Activated CD8-positive, alpha-beta memory T cell treated with anti-CD3 and anti-CD28 coated beads, Interleukin-2, amount 10 ng/mL, durations not matched to agents 7 days and 5 days (primary cell): Measurements from ENCODE around the gene ADARB1. TPM values are rescaled to one million over a fixed set of nuclear protein-coding genes. Genes with fewer than 3 reads are reported as not detected.
A peak's percentile ranks its signal among the peaks of the same experiment; 100 is the strongest.

Experiments
- ATAC-seq: fragments of 150-1000 bp; cut with Tn5 transposase; one replicate; pipeline ENCODE4 v1.10.0; 2021; ENCODE audit warnings: moderate library complexity
- CTCF ChIA-PET: fragments of 350-600 bp; sonication (Branson Sonifier 250); formaldehyde crosslinking; loops from one replicate; lab custom pipeline; 2021; ENCODE audit warnings: antibody characterized with exemption; lab: Charles Lee
- DNase-seq: peaks from one replicate; pipeline ENCODE4 v3.0.0-alpha.2; 2020
- H3K27ac Mint-ChIP-seq: one replicate; pipeline ENCODE4 v1.8.0; 2021; ENCODE audit warnings: mild to moderate bottlenecking, mixed read lengths
- H3K27me3 Mint-ChIP-seq: one replicate; pipeline ENCODE4 v1.8.0; 2021; ENCODE audit warnings: mixed read lengths
- H3K36me3 Mint-ChIP-seq: one replicate; pipeline ENCODE4 v1.8.0; 2021; ENCODE audit warnings: mild to moderate bottlenecking, mixed read lengths
- H3K4me1 Mint-ChIP-seq: one replicate; pipeline ENCODE4 v1.8.0; 2021; ENCODE audit warnings: mixed read lengths
- H3K4me3 Mint-ChIP-seq: one replicate; pipeline ENCODE4 v1.8.0; 2021; ENCODE audit warnings: mild to moderate bottlenecking, moderate library complexity, mixed read lengths
- H3K9me3 Mint-ChIP-seq: one replicate; pipeline ENCODE4 v1.8.0; 2022; ENCODE audit warnings: low read depth, mixed read lengths
- total RNA-seq, 2 experiments: library from RNA; stranded (reverse); gene quantifications; one replicate each; pipeline ENCODE4 v1.2.3, GENCODE V29; 2021

The ADARB1 gene
- total RNA-seq, 2 experiments from 2014 or later, result 29.4 to 38.3 TPM

- no peak for ATAC-seq
Measured at GRCh38 chr21:45088116-45088515, 13.7 kb downstream of the ADARB1 start.

GRCh38 chr21:45088729-45089128 lies 14.3 kb downstream of the ADARB1 start:
- no peak overlapping the region for H3K27ac Mint-ChIP-seq
- no peaks in the 10 kb centered on the region for H3K9me3 Mint-ChIP-seq
- no peak for DNase-seq
- peaks cover 63% of the 10 kb centered on the region for H3K4me1 Mint-ChIP-seq
- CTCF ChIA-PET, result interaction anchor here (1.2 to 1.5 kb wide), 3 partner anchors 10 to 40 kb away, joined by 3 to 5 read pairs (median 4); no protein-coding TSS in a partner anchor
- no peak for ATAC-seq
- H3K36me3 Mint-ChIP-seq, result peaks cover 10% of the 10 kb centered on the region
- no peak overlapping the region for H3K4me3 Mint-ChIP-seq
- H3K27me3 Mint-ChIP-seq, result no peaks in the 10 kb centered on the region

More at GRCh38 chr21:45088116-45088515, 13.7 kb downstream of the ADARB1 start:
- Mint-ChIP-seq H3K4me1 (peaks cover 69% of the 10 kb centered on the region), H3K4me3 (peak overlapping the region; percentile 34), H3K36me3 (peaks cover 10% of the 10 kb centered on the region), H3K27ac (peak overlapping the region; percentile 73), H3K27me3 (no peaks in the 10 kb centered on the region), H3K9me3 (no peaks in the 10 kb centered on the region)
- DNase-seq, result no peak
- CTCF ChIA-PET, result interaction anchor here (1.3 kb wide), 1 partner anchor 15 kb away, joined by 3 read pairs; no protein-coding TSS in a partner anchor

- ATAC-seq, result no peak
- CTCF ChIA-PET, result interaction anchor here (1.3 to 1.8 kb wide), 3 partner anchors 11 to 51 kb away, joined by 3 to 6 read pairs (median 4); no protein-coding TSS in a partner anchor
- Mint-ChIP-seq H3K27ac (no peak overlapping the region), H3K36me3 (peaks cover 7% of the 10 kb centered on the region), H3K4me1 (peaks cover 53% of the 10 kb centered on the region), H3K9me3 (no peaks in the 10 kb centered on the region), H3K27me3 (no peaks in the 10 kb centered on the region), H3K4me3 (no peak overlapping the region)
- no peak for DNase-seq
Measured at GRCh38 chr21:45089964-45090363, 15.6 kb downstream of the ADARB1 start.

- H3K4me3 Mint-ChIP-seq, result no peak overlapping the region
- no peaks in the 10 kb centered on the region for H3K9me3 Mint-ChIP-seq
- CTCF ChIA-PET, result interaction anchor here (1.6 to 1.8 kb wide), 2 partner anchors 48 to 50 kb away, joined by 5 to 6 read pairs; no protein-coding TSS in a partner anchor
- ATAC-seq, result no peak
- DNase-seq, result no peak
- peaks cover 43% of the 10 kb centered on the region for H3K4me1 Mint-ChIP-seq
- H3K27me3 Mint-ChIP-seq, result no peaks in the 10 kb centered on the region
- peaks cover 7% of the 10 kb centered on the region for H3K36me3 Mint-ChIP-seq
- H3K27ac Mint-ChIP-seq, result no peak overlapping the region
Measured at GRCh38 chr21:45090966-45091365, 16.6 kb downstream of the ADARB1 start.

- CTCF ChIA-PET, result interaction anchor here (0.8 to 1.8 kb wide), 4 partner anchors 37 to 142 kb away, joined by 3 to 6 read pairs (median 4); no protein-coding TSS in a partner anchor
- no peak for ATAC-seq
- Mint-ChIP-seq H3K36me3 (peaks cover 7% of the 10 kb centered on the region), H3K4me3 (no peak overlapping the region), H3K27ac (no peak overlapping the region), H3K9me3 (no peaks in the 10 kb centered on the region), H3K4me1 (peaks cover 36% of the 10 kb centered on the region), H3K27me3 (no peaks in the 10 kb centered on the region)
- no peak for DNase-seq
Measured at GRCh38 chr21:45091550-45092322, 17.4 kb downstream of the ADARB1 start.

GRCh38 chr21:45093035-45093532 lies 18.7 kb downstream of the ADARB1 start:
- ATAC-seq, result no peak
- no peaks in the 10 kb centered on the region for H3K27me3 Mint-ChIP-seq
- H3K4me3 Mint-ChIP-seq, result no peak overlapping the region
- CTCF ChIA-PET, result interaction anchor here (0.8 to 1.0 kb wide), 2 partner anchors 35 to 143 kb away, joined by 3 read pairs; no protein-coding TSS in a partner anchor
- no peak for DNase-seq
- H3K27ac Mint-ChIP-seq, result no peak overlapping the region
- H3K36me3 Mint-ChIP-seq, result peaks cover 4% of the 10 kb centered on the region
- no peaks in the 10 kb centered on the region for H3K9me3 Mint-ChIP-seq
- peaks cover 22% of the 10 kb centered on the region for H3K4me1 Mint-ChIP-seq

- H3K4me1 Mint-ChIP-seq, result peaks cover 15% of the 10 kb centered on the region
- no peaks in the 10 kb centered on the region for H3K9me3 Mint-ChIP-seq
- no peak for DNase-seq
- CTCF ChIA-PET, result interaction anchor here (1.0 to 1.7 kb wide), 2 partner anchors 34 to 44 kb away, joined by 3 to 6 read pairs; no protein-coding TSS in a partner anchor
- no peaks in the 10 kb centered on the region for H3K27me3 Mint-ChIP-seq
- H3K36me3 Mint-ChIP-seq, result peaks cover 3% of the 10 kb centered on the region
- H3K4me3 Mint-ChIP-seq, result no peak overlapping the region
- H3K27ac Mint-ChIP-seq, result no peak overlapping the region
- ATAC-seq, result no peak
Measured at GRCh38 chr21:45094412-45094811, 20.0 kb downstream of the ADARB1 start.

GRCh38 chr21:45095505-45095904 lies 21.1 kb downstream of the ADARB1 start:
- H3K9me3 Mint-ChIP-seq, result no peaks in the 10 kb centered on the region
- no peaks in the 10 kb centered on the region for H3K36me3 Mint-ChIP-seq
- H3K27ac Mint-ChIP-seq, result no peak overlapping the region
- CTCF ChIA-PET, result interaction anchor here (0.8 to 1.0 kb wide), 2 partner anchors 12 to 33 kb away, joined by 3 to 4 read pairs; no protein-coding TSS in a partner anchor
- peaks cover 10% of the 10 kb centered on the region for H3K4me1 Mint-ChIP-seq
- ATAC-seq (no peak), DNase-seq (no peak)
- no peaks in the 10 kb centered on the region for H3K27me3 Mint-ChIP-seq
- H3K4me3 Mint-ChIP-seq, result no peak overlapping the region

GRCh38 chr21:45096217-45096616 lies 21.8 kb downstream of the ADARB1 start:
- CTCF ChIA-PET, result interaction anchor here (0.8 to 1.5 kb wide), 2 partner anchors 13 to 41 kb away, joined by 3 to 6 read pairs; no protein-coding TSS in a partner anchor
- no peak overlapping the region for H3K27ac Mint-ChIP-seq
- no peaks in the 10 kb centered on the region for H3K27me3 Mint-ChIP-seq
- no peak overlapping the region for H3K4me3 Mint-ChIP-seq
- peaks cover 8% of the 10 kb centered on the region for H3K4me1 Mint-ChIP-seq
- ATAC-seq, result no peak
- no peaks in the 10 kb centered on the region for H3K9me3 Mint-ChIP-seq
- DNase-seq, result no peak
- no peaks in the 10 kb centered on the region for H3K36me3 Mint-ChIP-seq

- ATAC-seq (no peak), DNase-seq (no peak)
- no peaks in the 10 kb centered on the region for H3K27me3 Mint-ChIP-seq
- CTCF ChIA-PET, result interaction anchor here (1.1 to 1.5 kb wide), 4 partner anchors 40 to 150 kb away, joined by 3 to 12 read pairs (median 4); no protein-coding TSS in a partner anchor
- H3K36me3 Mint-ChIP-seq, result no peaks in the 10 kb centered on the region
- peaks cover 15% of the 10 kb centered on the region for H3K4me1 Mint-ChIP-seq
- no peak overlapping the region for H3K27ac Mint-ChIP-seq
- no peaks in the 10 kb centered on the region for H3K9me3 Mint-ChIP-seq
- H3K4me3 Mint-ChIP-seq, result no peak overlapping the region
Measured at GRCh38 chr21:45097827-45098387, 23.5 kb downstream of the ADARB1 start.

GRCh38 chr21:45098867-45099266 lies 24.5 kb downstream of the ADARB1 start:
- ATAC-seq, result peak; percentile 33
- H3K27me3 Mint-ChIP-seq, result no peaks in the 10 kb centered on the region
- no peaks in the 10 kb centered on the region for H3K36me3 Mint-ChIP-seq
- no peak overlapping the region for H3K4me3 Mint-ChIP-seq
- H3K27ac Mint-ChIP-seq, result no peak overlapping the region
- DNase-seq, result no peak
- H3K9me3 Mint-ChIP-seq, result no peaks in the 10 kb centered on the region
- H3K4me1 Mint-ChIP-seq, result peaks cover 15% of the 10 kb centered on the region
- CTCF ChIA-PET, result interaction anchor here (1.1 to 2.1 kb wide), 9 partner anchors 13 to 151 kb away, joined by 3 to 12 read pairs (median 4); no protein-coding TSS in a partner anchor

GRCh38 chr21:45099571-45099970 lies 25.2 kb downstream of the ADARB1 start:
- Mint-ChIP-seq H3K27ac (no peak overlapping the region), H3K4me1 (peaks cover 20% of the 10 kb centered on the region), H3K9me3 (no peaks in the 10 kb centered on the region), H3K4me3 (no peak overlapping the region), H3K36me3 (no peaks in the 10 kb centered on the region), H3K27me3 (no peaks in the 10 kb centered on the region)
- ATAC-seq (no peak), DNase-seq (no peak)
- CTCF ChIA-PET, result interaction anchor here (1.1 to 2.1 kb wide), 7 partner anchors 12 to 40 kb away, joined by 3 to 7 read pairs (median 4); no protein-coding TSS in a partner anchor

GRCh38 chr21:45100866-45101265 lies 26.5 kb downstream of the ADARB1 start:
- H3K4me3 Mint-ChIP-seq, result no peak overlapping the region
- ATAC-seq (no peak), DNase-seq (no peak)
- H3K4me1 Mint-ChIP-seq, result peaks cover 30% of the 10 kb centered on the region
- H3K36me3 Mint-ChIP-seq, result no peaks in the 10 kb centered on the region
- H3K9me3 Mint-ChIP-seq, result no peaks in the 10 kb centered on the region
- CTCF ChIA-PET, result interaction anchor here (2.1 to 2.4 kb wide), 2 partner anchors 28 to 37 kb away, joined by 7 to 13 read pairs; no protein-coding TSS in a partner anchor
- no peak overlapping the region for H3K27ac Mint-ChIP-seq
- H3K27me3 Mint-ChIP-seq, result no peaks in the 10 kb centered on the region
